K562 (cell line): ENCODE measurements around the gene GPRIN1. TPM values are rescaled to one million over a fixed set of nuclear protein-coding genes. Genes with fewer than 3 reads are reported as not detected.

Source experiments
- CBX8 ChIP-seq: fragments of 200-600 bp; sonication (generic); IDR thresholded peaks from 2 replicates; pipeline ENCODE4 v1.6.1; 2012; ENCODE audit warnings: borderline replicate concordance, mixed run types, low read depth, mild to moderate bottlenecking, moderate library complexity, mixed read lengths, low read length, control low read depth, inconsistent platforms; ENCODE audit not compliant: poor library complexity, severe bottlenecking; ENCODE audit errors: extremely low read depth
- CHD4 ChIP-seq: fragments of 200-600 bp; sonication (generic); IDR thresholded peaks from 3 replicates; pipeline ENCODE4 v1.6.1; 2012; ENCODE audit warnings: low read depth, mild to moderate bottlenecking, mixed read lengths, low read length, inconsistent platforms; ENCODE audit not compliant: insufficient read depth, insufficient replicate concordance, poor library complexity, severe bottlenecking
- CXXC5 ChIP-seq: fragments of 250-450 bp; sonication (Bioruptor Pico); IDR thresholded peaks from 2 replicates; pipeline ENCODE4 v1.8.0; 2022; ENCODE audit warnings: inconsistent platforms, mild to moderate bottlenecking, moderate library complexity
- FOXP1 ChIP-seq: sonication (generic); formaldehyde crosslinking; IDR thresholded peaks from 2 replicates; pipeline ENCODE4 v1.8.0; 2022; ENCODE audit warnings: mild to moderate bottlenecking, missing genetic modification reagents
- GABPA ChIP-seq: fragments of 200-800 bp; sonication (Bioruptor generic); conservative IDR thresholded peaks from 2 replicates; pipeline ENCODE4 v1.6.1; 2016; ENCODE audit warnings: low read depth, missing genetic modification characterization, missing compliant biosample characterization
- ILF3 ChIP-seq: fragments of 450-650 bp; IDR thresholded peaks from 2 replicates; pipeline ENCODE4 v1.6.1; 2018; ENCODE audit warnings: antibody characterized with exemption, mild to moderate bottlenecking, moderate library complexity, borderline replicate concordance
- LARP7 ChIP-seq: fragments of 450-650 bp; IDR thresholded peaks from 2 replicates; pipeline ENCODE4 v1.6.1; 2016
- MAZ ChIP-seq, 2 experiments: fragments of 450-650 bp in 1 of 2; sonication (generic) in 1 of 2; formaldehyde crosslinking; IDR thresholded peaks in 1 of 2; conservative IDR thresholded peaks in 1 of 2; 2 replicates each; pipeline versions ENCODE4 v1.4.0 to v1.5.0; 2020; ENCODE audit warnings: mild to moderate bottlenecking in 1 of 2, missing genetic modification reagents in 1 of 2
- MYNN ChIP-seq, 2 experiments: sonication (generic); formaldehyde crosslinking in 1 of 2; IDR thresholded peaks; 2 replicates each; pipeline versions ENCODE4 v1.5.0 to v1.6.1; 2016 to 2020; ENCODE audit warnings: antibody characterized with exemption in 1 of 2, missing genetic modification reagents in 1 of 2
- NCOA6 ChIP-seq: fragments of 450-650 bp; IDR thresholded peaks from 2 replicates; pipeline ENCODE4 v1.6.1; 2017; ENCODE audit warnings: mild to moderate bottlenecking
- PHF20 ChIP-seq: fragments of 450-650 bp; IDR thresholded peaks from 2 replicates; pipeline ENCODE4 v1.6.1; 2018; ENCODE audit not compliant: partially characterized antibody
- POLR2B ChIP-seq: fragments of 450-650 bp; IDR thresholded peaks from 2 replicates; pipeline ENCODE4 v1.6.1; 2018; ENCODE audit warnings: low read depth; ENCODE audit not compliant: partially characterized antibody
- SMAD4 ChIP-seq: fragments of 250-450 bp; sonication (Bioruptor Pico); conservative IDR thresholded peaks from 2 replicates; pipeline ENCODE4 v1.8.0; 2021; ENCODE audit warnings: inconsistent platforms, mild to moderate bottlenecking, moderate library complexity
- STAG1 ChIP-seq: sonication (generic); formaldehyde crosslinking; IDR thresholded peaks from 2 replicates; pipeline ENCODE4 v1.5.0; 2020; ENCODE audit warnings: missing genetic modification reagents, borderline replicate concordance
- YBX1 ChIP-seq: fragments of 450-650 bp; IDR thresholded peaks from 2 replicates; pipeline ENCODE4 v1.7.1; 2016; ENCODE audit warnings: mild to moderate bottlenecking
- ZNF551 ChIP-seq: fragments of 250-450 bp; sonication (Bioruptor Pico); IDR thresholded peaks from 2 replicates; pipeline ENCODE4 v1.5.0; 2021; ENCODE audit warnings: mild to moderate bottlenecking, moderate library complexity
- ZNF695 ChIP-seq: fragments of 450-650 bp; formaldehyde crosslinking; IDR thresholded peaks from 2 replicates; pipeline ENCODE4 v1.4.0; 2020; ENCODE audit warnings: mild to moderate bottlenecking, moderate library complexity
- ZNF696 ChIP-seq: fragments of 250-450 bp; sonication (Bioruptor Pico); conservative IDR thresholded peaks from 2 replicates; pipeline ENCODE4 v1.4.0; 2020; ENCODE audit warnings: mild to moderate bottlenecking, moderate library complexity
- ZNF785 ChIP-seq: fragments of 250-450 bp; sonication (Bioruptor Pico); IDR thresholded peaks from 2 replicates; pipeline ENCODE4 v1.4.0; 2020; ENCODE audit warnings: mild to moderate bottlenecking
- ZNF830 ChIP-seq: fragments of 250-450 bp; sonication (Bioruptor Pico); IDR thresholded peaks from 2 replicates; pipeline ENCODE4 v1.5.0; 2021; ENCODE audit warnings: mild to moderate bottlenecking
- polyA plus RNA-seq, 8 experiments: library from polyadenylated mRNA; depleted of rRNA in 4 of 8; stranded (reverse) in 5 of 8; unstranded in 3 of 8; fragments of >200 nt; fragmentation: Nextera tagmentation in 2 of 8; fragmentation: Illumina TruSeq in 1 of 8; extraction: Ambion mirVana in 2 of 8; extraction: Trizol in 1 of 8; gene quantifications; 2 replicates each; pipeline versions ENCODE4 v1.2.1 to v1.2.3, GENCODE V29; 2011 to 2014; ENCODE audit warnings: inconsistent platforms in 1 of 8, missing spikeins in 1 of 8
- total RNA-seq, 7 experiments: library from RNA; depleted of rRNA in 6 of 7; stranded (reverse); fragments of >200 nt in 6 of 7; fragmentation: Illumina TruSeq in 2 of 7; extraction: Trizol in 2 of 7; gene quantifications; 2 replicates each; pipeline versions ENCODE4 v1.2.1 to v1.2.3, GENCODE V29; 2011 to 2021; ENCODE audit warnings: low replicate concordance in 1 of 7
- TF ChIP-seq, protein P1 (sequence below): fragments of 250-450 bp; sonication (Bioruptor Pico); IDR thresholded peaks from 2 replicates; pipeline ENCODE4 v1.8.0; 2021; ENCODE audit warnings: moderate library complexity, mild to moderate bottlenecking, inconsistent platforms
- TF ChIP-seq, protein P2 (sequence below): fragments of 450-650 bp; formaldehyde crosslinking; IDR thresholded peaks from 2 replicates; pipeline ENCODE4 v1.4.0; 2020; ENCODE audit warnings: mild to moderate bottlenecking
- TF ChIP-seq, protein P3 (sequence below): fragments of 250-450 bp; sonication (Bioruptor Pico); IDR thresholded peaks from 2 replicates; pipeline ENCODE4 v1.8.0; 2021; ENCODE audit warnings: borderline replicate concordance, mild to moderate bottlenecking, moderate library complexity; ENCODE audit not compliant: poor library complexity, severe bottlenecking
- TF ChIP-seq, protein P4 (sequence below), 2 experiments: fragments of 250-450 bp in 1 of 2; fragments of 450-650 bp in 1 of 2; sonication (Bioruptor Pico) in 1 of 2; IDR thresholded peaks; 2 replicates each; pipeline versions ENCODE4 v1.6.1 to v1.8.0; 2016 to 2021; ENCODE audit warnings: mild to moderate bottlenecking in 2 of 2, moderate library complexity in 2 of 2, missing compliant biosample characterization in 1 of 2, missing genetic modification characterization in 1 of 2

GPRIN1 gene
- total and polyA plus RNA-seq, 9 of the 15 experiments (the other 6 are each of a cell fraction or from before 2014, with no cell fraction given): 0.15 to 11.6 (median 4.4) TPM

DNA sequence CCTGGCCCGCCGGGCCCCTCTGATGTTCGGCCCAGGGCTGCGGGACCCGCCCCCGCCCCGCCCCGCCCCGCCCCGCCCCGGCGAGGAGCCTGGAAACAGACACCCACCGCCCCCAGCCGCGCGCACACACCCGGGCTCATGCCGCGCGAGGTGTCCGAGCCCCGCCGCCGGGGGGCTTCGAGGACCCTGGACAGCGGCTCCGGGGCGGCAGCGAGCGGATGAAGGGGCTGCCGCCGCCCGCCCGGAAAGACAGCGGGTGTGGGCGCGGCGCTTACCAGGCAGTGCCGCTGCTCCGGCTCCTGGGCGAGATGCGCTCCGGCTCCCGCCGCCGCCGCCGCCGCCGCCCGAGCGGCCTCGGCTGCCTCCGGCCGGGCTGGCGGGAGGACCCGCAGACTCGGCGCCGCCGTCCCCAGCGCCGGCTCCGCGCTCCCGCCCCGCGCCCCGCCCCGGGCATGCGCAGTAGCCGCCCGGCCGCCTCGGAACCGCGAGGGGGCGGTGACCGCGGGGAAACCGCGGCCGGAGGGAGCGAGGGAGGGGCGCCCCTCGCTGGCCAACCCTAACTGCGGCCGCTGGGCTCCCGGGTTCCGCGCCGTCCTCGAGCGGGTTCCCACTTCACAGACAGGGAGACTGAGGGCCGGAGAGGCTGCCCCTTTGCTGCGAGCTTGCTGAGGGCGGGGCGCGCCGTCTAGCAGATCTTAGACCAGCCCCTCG, at the start of gene GPRIN1 (continued):
- TF ChIP-seq NCOA6: peak; percentile 74; the same call in 1 of the 2 replicates
- TF ChIP-seq POLR2B: no peak
- no peak for TF ChIP-seq CHD4
- TF ChIP-seq, protein P1, sequence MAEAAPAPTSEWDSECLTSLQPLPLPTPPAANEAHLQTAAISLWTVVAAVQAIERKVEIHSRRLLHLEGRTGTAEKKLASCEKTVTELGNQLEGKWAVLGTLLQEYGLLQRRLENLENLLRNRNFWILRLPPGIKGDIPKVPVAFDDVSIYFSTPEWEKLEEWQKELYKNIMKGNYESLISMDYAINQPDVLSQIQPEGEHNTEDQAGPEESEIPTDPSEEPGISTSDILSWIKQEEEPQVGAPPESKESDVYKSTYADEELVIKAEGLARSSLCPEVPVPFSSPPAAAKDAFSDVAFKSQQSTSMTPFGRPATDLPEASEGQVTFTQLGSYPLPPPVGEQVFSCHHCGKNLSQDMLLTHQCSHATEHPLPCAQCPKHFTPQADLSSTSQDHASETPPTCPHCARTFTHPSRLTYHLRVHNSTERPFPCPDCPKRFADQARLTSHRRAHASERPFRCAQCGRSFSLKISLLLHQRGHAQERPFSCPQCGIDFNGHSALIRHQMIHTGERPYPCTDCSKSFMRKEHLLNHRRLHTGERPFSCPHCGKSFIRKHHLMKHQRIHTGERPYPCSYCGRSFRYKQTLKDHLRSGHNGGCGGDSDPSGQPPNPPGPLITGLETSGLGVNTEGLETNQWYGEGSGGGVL (CRISPR knock-in tag): no peak
- TF ChIP-seq PHF20: no peak
- TF ChIP-seq YBX1: no peak
- peak; percentile 68 to 75 for TF ChIP-seq MAZ (CRISPR knock-in tag; conservative IDR thresholded peaks at IDR 0.05 in 1 of 2, IDR thresholded peaks at IDR 0.05 in 1 of 2)
- no peak for TF ChIP-seq STAG1
- no peak for TF ChIP-seq ILF3
- TF ChIP-seq, protein P2, sequence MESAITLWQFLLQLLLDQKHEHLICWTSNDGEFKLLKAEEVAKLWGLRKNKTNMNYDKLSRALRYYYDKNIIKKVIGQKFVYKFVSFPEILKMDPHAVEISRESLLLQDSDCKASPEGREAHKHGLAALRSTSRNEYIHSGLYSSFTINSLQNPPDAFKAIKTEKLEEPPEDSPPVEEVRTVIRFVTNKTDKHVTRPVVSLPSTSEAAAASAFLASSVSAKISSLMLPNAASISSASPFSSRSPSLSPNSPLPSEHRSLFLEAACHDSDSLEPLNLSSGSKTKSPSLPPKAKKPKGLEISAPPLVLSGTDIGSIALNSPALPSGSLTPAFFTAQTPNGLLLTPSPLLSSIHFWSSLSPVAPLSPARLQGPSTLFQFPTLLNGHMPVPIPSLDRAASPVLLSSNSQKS (CRISPR knock-in tag): no peak
- TF ChIP-seq FOXP1 (CRISPR knock-in tag): no peak
- no peak for TF ChIP-seq GABPA
- no peak for TF ChIP-seq ZNF695 (CRISPR knock-in tag)
- TF ChIP-seq ZNF785 (CRISPR knock-in tag): no peak
- TF ChIP-seq LARP7: no peak
- TF ChIP-seq, protein P3, sequence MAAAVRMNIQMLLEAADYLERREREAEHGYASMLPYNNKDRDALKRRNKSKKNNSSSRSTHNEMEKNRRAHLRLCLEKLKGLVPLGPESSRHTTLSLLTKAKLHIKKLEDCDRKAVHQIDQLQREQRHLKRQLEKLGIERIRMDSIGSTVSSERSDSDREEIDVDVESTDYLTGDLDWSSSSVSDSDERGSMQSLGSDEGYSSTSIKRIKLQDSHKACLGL (CRISPR knock-in tag): no peak
- TF ChIP-seq SMAD4: 0 out of 2 replicates have a peak, but pooled peaks have one; percentile 58
- no peak for TF ChIP-seq ZNF830 (CRISPR knock-in tag)
- TF ChIP-seq MYNN (IDR thresholded peaks at IDR 0.05): no peak
- no peak for TF ChIP-seq MYNN (CRISPR knock-in tag; IDR thresholded peaks at IDR 0.05)
- TF ChIP-seq, protein P4, sequence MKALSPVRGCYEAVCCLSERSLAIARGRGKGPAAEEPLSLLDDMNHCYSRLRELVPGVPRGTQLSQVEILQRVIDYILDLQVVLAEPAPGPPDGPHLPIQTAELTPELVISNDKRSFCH (CRISPR knock-in tag; IDR thresholded peaks at IDR 0.05): no peak
- TF ChIP-seq, protein P4 (tag; IDR thresholded peaks at IDR 0.05): no peak
- TF ChIP-seq ZNF696 (CRISPR knock-in tag): no peak
- no peak for TF ChIP-seq ZNF551
- TF ChIP-seq CBX8: no peak
- TF ChIP-seq CXXC5 (CRISPR knock-in tag): peak; percentile 54
